ENCODE data around the gene DCTN3.

The DCTN3 gene

GRCh38 chr9:34588671-34589635, 31.3 kb downstream of the DCTN3 start:
- no peak for DNase-seq

DNA sequence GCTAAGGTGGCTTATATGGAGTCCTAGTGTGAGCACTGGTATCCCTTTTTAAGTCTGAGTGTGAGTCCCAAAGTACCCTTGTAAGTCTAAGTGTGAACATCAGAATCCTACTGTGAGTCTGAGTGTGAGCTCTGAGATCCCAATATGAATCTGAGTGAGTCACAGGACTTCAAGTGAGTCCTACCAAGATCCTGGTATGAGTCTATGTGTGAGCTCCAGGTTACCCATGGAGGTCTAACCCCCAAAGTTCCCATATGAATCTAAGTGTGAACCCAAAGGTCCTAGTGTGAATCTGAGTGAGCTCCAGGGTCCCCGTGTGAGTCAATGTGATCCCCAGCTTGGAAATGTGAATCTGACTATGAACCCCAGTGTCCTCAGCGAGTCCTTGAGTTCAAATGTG, 33.0 kb downstream of the DCTN3 start:
- no peak for DNase-seq

GRCh38 chr9:34585946-34586669, 34.2 kb downstream of the DCTN3 start:
- DNase-seq = no peak

GRCh38 chr9:34584970-34585369, 35.3 kb downstream of the DCTN3 start:
- no peak for DNase-seq

- DNase-seq = no peak
These were observed 37.5 kb downstream of the DCTN3 start for GRCh38 chr9:34582787-34583186.

DNA sequence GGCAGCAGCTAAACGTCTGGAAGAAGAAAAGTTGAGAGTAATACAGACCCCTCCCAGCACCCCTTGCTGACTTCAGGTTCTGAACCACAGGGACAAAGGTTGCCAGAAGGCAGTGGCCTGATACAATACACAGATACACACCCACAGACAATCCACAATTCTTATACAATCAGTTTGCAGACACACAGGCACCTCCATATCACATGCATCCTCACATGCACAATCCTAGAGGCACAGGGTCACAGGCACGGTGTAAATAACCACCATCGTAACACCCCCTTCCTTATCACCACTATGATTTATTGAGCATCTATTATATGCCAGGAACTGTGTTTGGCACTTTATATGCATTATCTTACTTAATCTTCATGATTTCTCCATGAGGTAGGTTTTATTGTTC, 39.0 kb downstream of the DCTN3 start:
- no peak for DNase-seq

GRCh38 chr9:34580358-34580757, 39.9 kb downstream of the DCTN3 start:
- no peak for DNase-seq

DNA sequence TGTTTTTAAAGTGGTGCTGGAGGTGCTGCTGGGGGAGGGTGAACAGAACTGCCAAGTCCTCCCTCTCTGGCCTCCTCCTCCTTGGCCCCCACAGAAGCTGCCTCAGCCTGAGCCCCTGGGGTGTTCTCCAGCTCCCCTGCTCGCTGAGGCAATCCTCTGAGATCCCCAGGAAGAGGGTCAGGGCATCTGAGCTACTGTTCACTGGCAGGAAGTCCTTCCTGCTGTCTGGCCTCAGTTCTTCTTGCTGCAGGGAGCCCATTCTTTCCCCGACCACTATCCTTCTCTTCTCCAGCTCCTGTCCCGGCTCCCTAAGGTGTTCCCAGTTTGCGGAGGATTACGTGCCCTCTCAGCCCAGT, 40.5 kb downstream of the DCTN3 start:
- DNase-seq = no peak

DNA sequence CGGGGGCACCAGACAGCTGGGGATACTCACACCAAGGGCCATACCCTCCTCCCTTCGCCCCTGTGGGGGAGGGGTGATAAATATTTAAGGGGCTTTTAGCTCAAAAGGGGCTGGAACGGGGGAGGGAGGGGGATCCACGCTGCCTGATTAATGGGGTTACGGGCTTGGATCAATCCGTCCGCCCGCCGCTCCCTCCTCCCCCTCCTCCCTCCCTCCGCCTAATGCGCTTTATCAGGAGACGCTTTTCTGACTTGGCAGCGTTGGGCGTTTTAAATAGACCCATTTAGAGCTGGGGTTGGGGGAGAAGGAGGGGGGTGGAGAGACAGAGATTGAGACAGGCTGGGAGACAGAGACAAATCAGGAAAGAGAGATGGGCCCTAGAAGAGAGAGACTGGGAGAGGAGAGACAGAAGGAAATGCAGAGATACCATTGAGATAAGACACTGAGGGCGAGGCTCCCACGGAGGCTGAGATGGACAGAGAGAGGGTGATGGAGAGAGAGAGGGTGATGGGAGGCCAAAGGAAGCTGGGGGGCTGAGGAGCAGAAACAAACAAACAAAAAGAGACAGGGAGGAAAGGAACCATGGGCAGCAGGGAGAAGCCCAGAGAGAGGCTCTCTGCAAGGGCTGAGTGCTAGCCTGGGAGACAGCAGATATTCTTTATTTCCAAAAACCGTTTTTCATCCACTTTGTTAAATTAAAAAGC, 41.0 kb downstream of the DCTN3 start:
- DNase-seq = no peak

- DNase-seq = no peak
These were observed 41.8 kb downstream of the DCTN3 start for GRCh38 chr9:34578241-34579103.

DNA sequence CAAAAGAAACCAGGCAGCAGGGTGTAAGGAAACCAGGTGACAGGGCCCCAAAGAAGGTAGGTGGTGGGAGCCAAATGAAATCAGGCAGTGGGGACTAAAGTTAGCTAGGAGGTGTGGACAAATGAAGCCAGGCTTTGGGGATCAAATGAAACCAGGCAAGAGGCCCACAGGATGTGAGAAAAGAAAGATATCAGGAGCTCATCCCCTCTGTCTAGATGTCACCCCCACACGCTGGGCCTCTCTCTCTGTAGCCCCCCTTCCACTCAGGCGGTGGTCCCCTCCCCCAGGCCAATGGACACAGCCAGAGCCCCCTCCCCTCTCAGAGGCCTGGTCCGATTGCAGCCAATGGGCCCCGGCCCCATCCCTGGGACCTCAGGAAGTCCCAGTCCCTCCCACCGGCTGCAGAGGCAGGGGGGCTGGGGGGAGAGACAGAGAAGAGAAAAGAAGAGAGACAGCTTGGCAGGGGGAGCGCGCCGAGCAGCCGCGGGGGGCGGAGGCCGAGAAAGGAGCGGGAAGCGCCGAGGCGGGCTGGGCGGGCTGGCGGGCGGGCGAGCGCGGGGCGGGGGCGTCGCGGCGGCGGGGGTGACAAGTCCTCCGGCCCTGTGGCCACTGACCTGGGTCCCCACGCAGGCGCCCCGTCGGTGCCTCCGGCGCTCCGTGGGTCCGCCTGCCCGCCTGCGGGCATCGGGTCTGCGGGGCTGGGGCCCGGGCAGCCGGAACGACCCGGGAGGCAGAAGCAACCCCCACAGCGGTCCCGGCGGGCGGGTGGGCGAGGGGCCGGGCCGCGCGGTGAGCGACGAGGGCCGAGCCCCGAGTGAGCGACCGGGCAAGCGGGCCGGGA, 42.7 kb downstream of the DCTN3 start:
- DNase-seq = no peak

GRCh38 chr9:34576597-34577399, 43.5 kb downstream of the DCTN3 start:
- DNase-seq = no peak

GRCh38 chr9:34575862-34576596, 44.3 kb downstream of the DCTN3 start:
- no peak for DNase-seq

DNA sequence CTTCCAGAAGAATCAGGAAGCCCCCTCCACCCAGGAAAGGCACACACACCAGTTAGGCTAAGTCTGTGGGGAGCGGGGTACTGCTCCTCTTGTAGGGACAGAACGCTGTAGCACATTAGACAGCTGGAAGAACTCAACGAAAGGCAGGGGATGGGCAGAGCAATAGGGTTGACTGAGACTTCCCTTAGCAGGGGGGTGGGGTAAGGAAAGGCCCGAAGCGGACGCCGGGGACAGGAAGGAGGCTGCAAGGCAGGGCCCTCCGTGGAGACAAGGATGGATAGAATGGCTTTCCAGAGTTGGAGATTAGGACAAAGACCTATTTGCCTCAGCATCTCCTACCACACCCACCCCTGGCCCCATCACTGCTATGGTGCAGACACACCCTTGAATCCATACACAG, 45.1 kb downstream of the DCTN3 start:
- no peak for DNase-seq

- DNase-seq = no peak
These were observed 45.7 kb downstream of the DCTN3 start for GRCh38 chr9:34574571-34574970.

GRCh38 chr9:34573599-34574325, 46.5 kb downstream of the DCTN3 start:
- no peak for DNase-seq

DNA sequence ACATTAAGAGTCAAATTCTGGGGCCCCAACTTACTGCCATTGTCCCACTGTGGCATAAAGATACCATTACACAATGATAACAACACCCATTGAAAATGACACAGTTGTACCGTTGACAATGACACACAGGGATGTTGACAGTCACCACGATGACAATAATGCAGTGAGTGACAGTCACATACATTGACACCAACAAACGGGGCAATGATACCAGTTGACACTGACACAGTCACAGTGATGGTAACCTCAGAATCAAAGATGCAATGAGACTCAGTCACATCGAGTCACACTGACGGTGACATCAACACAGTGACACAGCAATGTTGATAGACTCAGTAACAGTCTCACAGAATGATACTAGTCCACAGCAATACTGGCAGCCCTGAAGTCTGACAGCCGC, 47.7 kb downstream of the DCTN3 start:
- DNase-seq = no peak

DNA sequence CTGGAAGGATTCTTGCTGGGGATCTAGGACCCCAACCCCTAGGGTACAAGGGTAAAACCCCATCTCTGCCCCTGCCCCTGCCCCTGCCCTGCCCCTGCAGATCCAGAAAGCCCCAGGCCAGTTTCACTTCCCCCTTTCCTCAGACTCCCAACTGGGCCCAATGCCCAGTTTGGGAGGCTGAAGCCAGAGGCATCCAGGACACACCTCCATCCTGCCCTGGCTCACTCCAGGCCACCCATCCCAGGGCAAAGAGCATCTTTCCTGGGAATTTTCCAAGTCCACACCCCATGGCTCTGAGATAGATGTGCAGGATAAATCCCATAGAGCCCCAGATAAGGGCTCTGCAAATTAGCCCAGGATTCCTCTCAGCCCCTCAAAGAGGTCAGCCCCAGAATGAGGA, 48.2 kb downstream of the DCTN3 start:
- no peak for DNase-seq

GRCh38 chr9:34571481-34571810, 48.8 kb downstream of the DCTN3 start:
- no peak for DNase-seq
